Measurements from ENCODE around the gene PLEKHF1.

Gene PLEKHF1

GRCh38 chr19:29679598-29680210 is 14.4 kb downstream of the PLEKHF1 start:
- no peak for DNase-seq

- peak; percentile 54 to 96 (median 70) for DNase-seq
These were observed 15.2 kb downstream of the PLEKHF1 start for GRCh38 chr19:29680447-29680846.

GRCh38 chr19:29680937-29681336 is 15.7 kb downstream of the PLEKHF1 start:
- no peak for DNase-seq

GRCh38 chr19:29681422-29682235 is 16.4 kb downstream of the PLEKHF1 start:
- no peak for DNase-seq

GRCh38 chr19:29682236-29682895 is 17.1 kb downstream of the PLEKHF1 start:
- DNase-seq = no peak

- no peak for DNase-seq
These were observed 17.7 kb downstream of the PLEKHF1 start for GRCh38 chr19:29683009-29683408.

GRCh38 chr19:29685326-29685725 is 20.1 kb downstream of the PLEKHF1 start:
- DNase-seq = no peak

GRCh38 chr19:29686285-29686805 is 21.1 kb downstream of the PLEKHF1 start:
- DNase-seq = no peak

GRCh38 chr19:29687244-29687896 is 22.1 kb downstream of the PLEKHF1 start:
- peak in 1 of 5 experiments; percentile 43 for DNase-seq

GRCh38 chr19:29687897-29688728 is 22.9 kb downstream of the PLEKHF1 start:
- DNase-seq = no peak

- DNase-seq = peak in 2 of 5 experiments; percentile 59 to 80
These were observed 25.6 kb downstream of the PLEKHF1 start for GRCh38 chr19:29690842-29691241.

GRCh38 chr19:29694161-29694560 is 28.9 kb downstream of the PLEKHF1 start:
- no peak for DNase-seq

GRCh38 chr19:29694669-29695627 is 29.7 kb downstream of the PLEKHF1 start:
- DNase-seq = peak; percentile 66 to 81 (median 75)

GRCh38 chr19:29695765-29696564 is 30.7 kb downstream of the PLEKHF1 start:
- no peak for DNase-seq

- no peak for DNase-seq
These were observed 31.2 kb downstream of the PLEKHF1 start for GRCh38 chr19:29696565-29696846.

GRCh38 chr19:29697523-29698261 is 32.4 kb downstream of the PLEKHF1 start:
- DNase-seq = no peak

GRCh38 chr19:29699861-29700260 is 34.6 kb downstream of the PLEKHF1 start:
- DNase-seq = no peak

GRCh38 chr19:29700498-29700897 is 35.2 kb downstream of the PLEKHF1 start:
- no peak for DNase-seq

Data from T-helper 2 cell (primary cell).